WERI-Rb-1 (cell line): Measurements from ENCODE around the gene PSMA3.
A peak's percentile ranks its signal among the peaks of the same experiment; 100 is the strongest.
"Not testable (repeated sequence)": the region's sequence is repeated elsewhere in the genome, so short reads cannot be mapped to it uniquely, and the experiment has no call there.

Experiments used
- DNase-seq: peaks from one replicate; pipeline ENCODE4 v3.0.0-alpha.2; 2020
- H3K27ac ChIP-seq: fragments of 250-450 bp; sonication (Bioruptor Pico); 2 replicates; pipeline ENCODE4 v1.5.1; 2020; ENCODE audit warnings: mild to moderate bottlenecking, moderate library complexity
- H3K27me3 ChIP-seq: fragments of 250-450 bp; sonication (Bioruptor Pico); 2 replicates; pipeline ENCODE4 v1.5.1; 2021; ENCODE audit warnings: mild to moderate bottlenecking, low read depth, moderate library complexity; ENCODE audit not compliant: insufficient read depth, severe bottlenecking
- H3K36me3 ChIP-seq: fragments of 250-450 bp; sonication (Bioruptor Pico); 2 replicates; pipeline ENCODE4 v1.5.1; 2020; ENCODE audit warnings: mild to moderate bottlenecking, moderate library complexity
- H3K4me3 ChIP-seq: 2 replicates; pipeline ENCODE4 v1.5.1; 2011; ENCODE audit warnings: low read depth, mild to moderate bottlenecking, control low read depth, low read length
- H3K9me3 ChIP-seq: fragments of 250-450 bp; sonication (Bioruptor Pico); 2 replicates; pipeline ENCODE4 v1.5.1; 2021; ENCODE audit warnings: mild to moderate bottlenecking, moderate library complexity; ENCODE audit not compliant: severe bottlenecking
- CTCF ChIP-seq: IDR thresholded peaks from 2 replicates; pipeline ENCODE4 v1.5.1; 2011; ENCODE audit warnings: low read depth, mild to moderate bottlenecking, control low read depth, inconsistent platforms, low read length

The PSMA3 gene

GRCh38 chr14:58258156-58258555, 13.5 kb downstream of the PSMA3 start:
- Histone ChIP-seq H3K36me3 (peaks cover 78% of the 10 kb centered on the region), H3K27me3 (no peaks in the 10 kb centered on the region)
- DNase-seq: no peak

DNA sequence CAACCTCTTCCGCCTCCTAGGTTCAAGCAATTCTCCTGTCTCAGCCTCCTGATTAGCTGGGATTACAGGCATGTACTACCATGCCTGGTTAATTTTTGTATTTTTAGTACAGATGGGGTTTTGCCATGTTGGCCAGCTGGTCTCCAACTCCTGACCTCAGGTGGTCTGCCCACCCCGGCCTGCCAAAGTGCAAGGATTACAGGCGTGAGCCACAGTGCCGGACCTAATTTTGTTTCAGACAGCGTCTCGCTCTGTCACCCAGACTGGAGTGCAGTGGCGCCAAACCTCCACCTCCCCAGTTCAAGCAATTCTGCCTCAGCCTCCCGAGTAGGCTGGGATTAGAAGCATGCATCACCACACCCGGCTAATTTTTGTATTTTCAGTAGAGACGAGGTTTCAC, 17.4 kb downstream of the PSMA3 start:
- peaks cover 92% of the 10 kb centered on the region for H3K36me3 ChIP-seq
- not testable (repeated sequence) for H3K9me3 ChIP-seq, H3K27ac ChIP-seq, H3K4me3 ChIP-seq, H3K27me3 ChIP-seq
- peak; percentile 14 for DNase-seq

More at GRCh38 chr14:58258156-58258555, 13.5 kb downstream of the PSMA3 start:
- TF ChIP-seq CTCF: no peak
- Histone ChIP-seq H3K27ac (no peak overlapping the region), H3K4me3 (no peak overlapping the region), H3K9me3 (no peaks in the 10 kb centered on the region)

DNA sequence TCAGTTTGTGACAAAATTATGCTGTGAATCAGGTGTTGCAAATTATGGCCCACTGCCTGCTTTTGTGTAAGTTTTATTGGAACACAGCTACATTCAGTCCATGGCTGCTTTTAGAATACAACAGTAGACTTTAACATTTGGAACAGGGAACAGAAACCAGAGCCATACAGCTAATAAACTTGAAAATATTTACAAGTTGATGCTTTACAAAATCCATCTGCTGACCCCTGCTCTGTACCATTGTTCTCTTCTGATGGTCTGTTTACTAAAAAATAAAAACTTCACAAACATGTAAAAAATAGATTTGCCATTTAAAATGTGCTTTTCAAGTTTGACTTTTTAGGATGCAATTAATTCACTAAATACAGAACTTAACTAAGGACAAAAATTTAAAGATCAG, 20.8 kb downstream of the PSMA3 start:
- DNase-seq: no peak
- Histone ChIP-seq H3K4me3 (no peak overlapping the region), H3K9me3 (no peaks in the 10 kb centered on the region), H3K27me3 (no peaks in the 10 kb centered on the region), H3K27ac (no peak overlapping the region), H3K36me3 (peaks cover 96% of the 10 kb centered on the region)
- no peak for TF ChIP-seq CTCF

GRCh38 chr14:58270628-58271027, 26.0 kb downstream of the PSMA3 start:
- H3K4me3 ChIP-seq: no peak overlapping the region
- TF ChIP-seq CTCF: no peak
- H3K27me3 ChIP-seq: no peaks in the 10 kb centered on the region
- peaks cover 83% of the 10 kb centered on the region for H3K36me3 ChIP-seq
- no peak overlapping the region for H3K27ac ChIP-seq
- H3K9me3 ChIP-seq: no peaks in the 10 kb centered on the region
- no peak for DNase-seq

GRCh38 chr14:58272588-58273372, 28.1 kb downstream of the PSMA3 start:
- H3K4me3 ChIP-seq: no peak overlapping the region
- H3K27me3 ChIP-seq: no peaks in the 10 kb centered on the region
- H3K27ac ChIP-seq: no peak overlapping the region
- no peaks in the 10 kb centered on the region for H3K9me3 ChIP-seq
- peaks cover 68% of the 10 kb centered on the region for H3K36me3 ChIP-seq
- no peak; the same call in 1 of the 2 replicates for TF ChIP-seq CTCF
- DNase-seq: no peak

DNA sequence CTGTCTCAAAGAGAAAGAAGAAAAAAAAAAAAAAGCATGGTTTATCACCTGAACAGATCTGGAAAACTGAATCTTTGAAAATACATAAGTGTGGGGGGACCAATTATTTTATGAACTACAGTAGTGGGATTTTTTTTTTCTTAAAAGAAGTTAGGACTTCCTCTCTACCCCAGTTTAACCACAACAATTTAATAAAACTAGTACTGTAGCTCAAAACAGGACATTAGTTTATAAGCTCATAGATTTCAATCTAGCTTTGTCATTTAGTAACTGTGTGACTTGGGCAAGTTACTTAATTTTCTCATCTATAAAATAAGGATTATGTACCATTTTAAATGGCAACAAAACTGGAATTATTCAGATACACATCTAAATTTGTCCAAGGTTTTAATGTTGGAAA, 30.2 kb downstream of the PSMA3 start:
- Histone ChIP-seq H3K27me3 (no peaks in the 10 kb centered on the region), H3K36me3 (peaks cover 65% of the 10 kb centered on the region), H3K9me3 (no peaks in the 10 kb centered on the region), H3K4me3 (no peak overlapping the region), H3K27ac (no peak overlapping the region)
- no peak for DNase-seq
- TF ChIP-seq CTCF: no peak
